Endothelial cell of umbilical vein (primary cell): Measurements from ENCODE around the gene ZFYVE28. TPM values are rescaled to one million over a fixed set of nuclear protein-coding genes. Genes with fewer than 3 reads are reported as not detected.

Experiments used
- BruUV-seq: library from RNA; stranded (reverse); fragments of 400-500 nt; replicated peaks from 2 replicates; lab custom pipeline; 2021; lab: Mats Ljungman, UMichigan
- CTCF ChIA-PET: fragments of 300-600, 350-600 bp; sonication (Branson Sonifier 250); formaldehyde crosslinking; loops from one replicate; lab custom pipeline; 2021; ENCODE audit warnings: antibody characterized with exemption, inconsistent platforms; lab: Charles Lee
- POLR2A ChIA-PET: fragments of 300-600, 350-600 bp; sonication (Branson Sonifier 250); formaldehyde crosslinking; loops from one replicate; lab custom pipeline; 2021; ENCODE audit warnings: antibody characterized with exemption, inconsistent platforms; lab: Charles Lee
- DNase-seq: peaks from one replicate; pipeline ENCODE4 v3.0.0-alpha.2; 2011; ENCODE audit warnings: low read depth, low spot score
- FAIRE-seq: peaks from 2 replicates; lab custom pipeline; 2011; peaks lifted over from hg19 to GRCh38; lab: Jason Lieb, UNC
- H2AFZ ChIP-seq: 2 replicates; pipeline ENCODE4 v1.6.0; 2012; ENCODE audit warnings: low read depth, low read length, control low read depth, inconsistent platforms
- H3K27ac ChIP-seq: 2 replicates; pipeline ENCODE4 v1.5.1; 2011; ENCODE audit warnings: low read depth, mild to moderate bottlenecking, control low read depth, low read length, moderate library complexity; ENCODE audit not compliant: insufficient read depth
- H3K27me3 ChIP-seq, 2 experiments: 2 replicates each; pipeline versions ENCODE4 v1.6.0 to v1.6.1; 2011; ENCODE audit warnings: low read length in 2 of 2, mixed read lengths in 1 of 2; ENCODE audit not compliant: control insufficient read depth in 2 of 2, insufficient read depth in 2 of 2
- H3K36me3 ChIP-seq, 2 experiments: 2 replicates in 1 of 2; 3 replicates in 1 of 2; pipeline ENCODE4 v1.5.1; 2011; ENCODE audit warnings: low read length in 2 of 2, mild to moderate bottlenecking in 1 of 2, moderate library complexity in 1 of 2; ENCODE audit not compliant: control insufficient read depth in 2 of 2, insufficient read depth in 2 of 2; ENCODE audit errors: extremely low read depth in 1 of 2
- H3K4me1 ChIP-seq: 3 replicates; pipeline ENCODE4 v1.5.1; 2011; ENCODE audit warnings: mild to moderate bottlenecking, low read length; ENCODE audit not compliant: control insufficient read depth, insufficient read depth; ENCODE audit errors: extremely low read depth
- H3K4me2 ChIP-seq: 2 replicates; pipeline ENCODE4 v1.6.1; 2011; ENCODE audit warnings: low read length, control low read depth, mixed read lengths; ENCODE audit not compliant: insufficient read depth
- H3K4me3 ChIP-seq, 3 experiments: fragments of 200-600 bp in 1 of 3; sonication (generic), shearing (Covaris generic) in 1 of 3; replicated peaks in 1 of 3; 2 replicates each; pipeline ENCODE4 v1.5.1; 2011 to 2016; ENCODE audit warnings: control low read depth in 3 of 3, low read length in 3 of 3, mild to moderate bottlenecking in 2 of 3, inconsistent platforms in 1 of 3, low read depth in 1 of 3, moderate library complexity in 1 of 3; ENCODE audit not compliant: insufficient read depth in 1 of 3
- H3K79me2 ChIP-seq: 2 replicates; pipeline ENCODE4 v1.6.0; 2012; ENCODE audit warnings: low read length, inconsistent platforms; ENCODE audit not compliant: control insufficient read depth, insufficient read depth
- H3K9ac ChIP-seq: replicated peaks from 2 replicates; pipeline ENCODE3; 2011; ENCODE audit warnings: low read length, control low read depth; ENCODE audit not compliant: insufficient read depth; ENCODE audit errors: extremely low read depth
- H3K9me1 ChIP-seq: replicated peaks from 3 replicates; pipeline ENCODE4 v1.6.0; 2011; ENCODE audit warnings: mild to moderate bottlenecking, low read length; ENCODE audit not compliant: control insufficient read depth, insufficient read depth; ENCODE audit errors: extremely low read depth
- H3K9me3 ChIP-seq: replicated peaks from 2 replicates; pipeline ENCODE4 v1.5.1; 2012; ENCODE audit warnings: low read length, inconsistent platforms; ENCODE audit not compliant: control insufficient read depth, insufficient read depth
- H4K20me1 ChIP-seq: replicated peaks from 2 replicates; pipeline ENCODE3; 2011; ENCODE audit warnings: mild to moderate bottlenecking, low read length; ENCODE audit not compliant: control insufficient read depth, insufficient read depth; ENCODE audit errors: extremely low read depth
- CTCF ChIP-seq, 2 donors: IDR thresholded peaks; 1 replicate in 1 of 2; 2 replicates in 1 of 2; pipeline ENCODE4 v1.5.1; 2011; ENCODE audit warnings: low read length in 2 of 2, mild to moderate bottlenecking in 2 of 2, moderate library complexity in 2 of 2, control low read depth in 1 of 2, inconsistent platforms in 1 of 2, low read depth in 1 of 2; ENCODE audit not compliant: insufficient read depth in 1 of 2; ENCODE audit errors: extremely low read depth in 1 of 2
- EZH2 ChIP-seq: IDR thresholded peaks from 2 replicates; pipeline ENCODE4 v1.6.1; 2012; ENCODE audit warnings: borderline replicate concordance, low read depth, mild to moderate bottlenecking, moderate library complexity, low read length, inconsistent platforms; ENCODE audit not compliant: severe bottlenecking
- FOS ChIP-seq: IDR thresholded peaks from 2 replicates; pipeline ENCODE4 v1.6.1; 2011; ENCODE audit warnings: mild to moderate bottlenecking, low read length, moderate library complexity, borderline replicate concordance; ENCODE audit not compliant: insufficient read depth
- GATA2 ChIP-seq: IDR thresholded peaks from 2 replicates; pipeline ENCODE4 v1.7.0; 2011; ENCODE audit warnings: low read depth, mild to moderate bottlenecking, moderate library complexity, mixed read lengths, low read length; ENCODE audit not compliant: insufficient read length, insufficient read depth
- JUN ChIP-seq: IDR thresholded peaks from 2 replicates; pipeline ENCODE4 v1.6.1; 2011; ENCODE audit warnings: borderline replicate concordance, low read depth; ENCODE audit not compliant: insufficient read length, insufficient read depth
- MAX ChIP-seq: IDR thresholded peaks from 2 replicates; pipeline ENCODE4 v1.6.1; 2011; ENCODE audit not compliant: insufficient read depth, insufficient read length
- MYC ChIP-seq: IDR thresholded peaks from one replicate; pipeline ENCODE4 v1.6.1; 2011; ENCODE audit warnings: mild to moderate bottlenecking, low read depth, low read length
- POLR2A ChIP-seq: IDR thresholded peaks from 2 replicates; pipeline ENCODE4 v1.6.1; 2012; ENCODE audit warnings: low read depth, mild to moderate bottlenecking, control low read depth, low read length
- POLR2AphosphoS5 ChIP-seq: IDR thresholded peaks from 2 replicates; pipeline ENCODE4 v1.6.1; 2012; ENCODE audit warnings: low read depth, mild to moderate bottlenecking, control low read depth, low read length, moderate library complexity; ENCODE audit not compliant: insufficient read depth
- dilution Hi-C: fragments of 300-500 bp; cut with MboI; formaldehyde crosslinking; loops from one replicate; pipeline ENCODE4 v1.15.0; 2019; ENCODE audit warnings: low sequenced_read_pairs; ENCODE audit not compliant: extremely low pct_ligation_motif_present
- intact Hi-C: fragments of 100-400 bp; cut with micrococcal nuclease; formaldehyde crosslinking; loops from one replicate; pipeline ENCODE4 v1.10.0; 2022
- polyA plus RNA-seq, 4 experiments: library from polyadenylated mRNA; depleted of rRNA in 3 of 4; stranded (reverse) in 3 of 4; unstranded in 1 of 4; fragments of >200 nt; gene quantifications; 2 replicates each; pipeline versions ENCODE4 v1.2.1 to v1.2.3, GENCODE V29; 2011 to 2012; ENCODE audit warnings: missing spikeins in 1 of 4
- total RNA-seq: library from RNA; stranded (reverse); gene quantifications from 2 replicates; pipeline ENCODE4 v1.2.3, GENCODE V29; 2021

ZFYVE28 gene
- total and polyA plus RNA-seq, 2 donors (not counting 3 experiments of a cell fraction or from before 2014, with no cell fraction given), result 5.8 to 7.1 TPM

GRCh38 chr4:2289311-2289954 lies 129.0 kb downstream of the ZFYVE28 start:
- intact Hi-C loops, result no loop called here
- no peak overlapping the region for H3K4me3 ChIP-seq
- H2AFZ ChIP-seq, result no peak overlapping the region
- dilution Hi-C loops, result no loop called here
- H3K9me1 ChIP-seq, result no peaks in the 10 kb centered on the region
- H3K4me2 ChIP-seq, result no peak overlapping the region
- no peaks in the 10 kb centered on the region for H3K9me3 ChIP-seq
- H3K27ac ChIP-seq, result no peak overlapping the region
- no peaks in the 10 kb centered on the region for H4K20me1 ChIP-seq
- FAIRE-seq, result no peak
- TF ChIP-seq POLR2A (no peak), MYC (no peak), FOS (no peak), POLR2AphosphoS5 (no peak), JUN (no peak), GATA2 (no peak), CTCF (IDR thresholded peaks at IDR 0.05; ENCODE audit: extremely low read depth in 1 of 2, insufficient read depth in 1 of 2, low read depth in 1 of 2, low read length in 2 of 2) (no peak), EZH2 (no peak), MAX (no peak)
- BruUV-seq, result no TSS peak
- no peak overlapping the region for H3K9ac ChIP-seq
- H3K36me3 ChIP-seq, result no peaks in the 10 kb centered on the region
- no peaks in the 10 kb centered on the region for H3K79me2 ChIP-seq
- DNase-seq, result no peak
- ChIA-PET POLR2A (no interaction called here), CTCF (no interaction called here)
- H3K27me3 ChIP-seq, result no peaks in the 10 kb centered on the region
- peaks cover 13% of the 10 kb centered on the region for H3K4me1 ChIP-seq
